22Rv1 (cell line): ENCODE results near the gene MAPK1.

Experiments
- ZFX ChIP-seq: fragments of 450-650 bp; IDR thresholded peaks from 2 replicates; pipeline ENCODE4 v1.6.1; 2017; ENCODE audit warnings: antibody characterized with exemption, borderline replicate concordance
- TF ChIP-seq, protein P1 (sequence below): fragments of 450-650 bp; IDR thresholded peaks from 2 replicates; pipeline ENCODE4 v1.5.1; 2017; ENCODE audit warnings: mild to moderate bottlenecking

GRCh38 chr22:21909871-21910270 lies 42.4 kb upstream of the MAPK1 start:
- TF ChIP-seq, protein P1, sequence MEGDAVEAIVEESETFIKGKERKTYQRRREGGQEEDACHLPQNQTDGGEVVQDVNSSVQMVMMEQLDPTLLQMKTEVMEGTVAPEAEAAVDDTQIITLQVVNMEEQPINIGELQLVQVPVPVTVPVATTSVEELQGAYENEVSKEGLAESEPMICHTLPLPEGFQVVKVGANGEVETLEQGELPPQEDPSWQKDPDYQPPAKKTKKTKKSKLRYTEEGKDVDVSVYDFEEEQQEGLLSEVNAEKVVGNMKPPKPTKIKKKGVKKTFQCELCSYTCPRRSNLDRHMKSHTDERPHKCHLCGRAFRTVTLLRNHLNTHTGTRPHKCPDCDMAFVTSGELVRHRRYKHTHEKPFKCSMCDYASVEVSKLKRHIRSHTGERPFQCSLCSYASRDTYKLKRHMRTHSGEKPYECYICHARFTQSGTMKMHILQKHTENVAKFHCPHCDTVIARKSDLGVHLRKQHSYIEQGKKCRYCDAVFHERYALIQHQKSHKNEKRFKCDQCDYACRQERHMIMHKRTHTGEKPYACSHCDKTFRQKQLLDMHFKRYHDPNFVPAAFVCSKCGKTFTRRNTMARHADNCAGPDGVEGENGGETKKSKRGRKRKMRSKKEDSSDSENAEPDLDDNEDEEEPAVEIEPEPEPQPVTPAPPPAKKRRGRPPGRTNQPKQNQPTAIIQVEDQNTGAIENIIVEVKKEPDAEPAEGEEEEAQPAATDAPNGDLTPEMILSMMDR = no peak
- no peak for TF ChIP-seq ZFX
